ENCODE data around the gene PSPN. TPM values are rescaled to one million over a fixed set of nuclear protein-coding genes. Genes with fewer than 3 reads are reported as not detected.

PSPN gene
- total and polyA plus RNA-seq, 2 of the 13 experiments (the other 11 are each of a cell fraction or from before 2014, with no cell fraction given) = 0.69 to 1.1 TPM

- TF ChIP-seq SALL1 (CRISPR knock-in tag; IDR thresholded peaks at IDR 0.05) (peak; percentile 58), ZNF350 (CRISPR knock-in tag; IDR thresholded peaks at IDR 0.05; ENCODE audit: borderline replicate concordance, low read depth) (peak; percentile 68; the same call in 1 of the 2 replicates), THYN1 (CRISPR knock-in tag; IDR thresholded peaks at IDR 0.05; ENCODE audit: borderline replicate concordance, low read depth) (0 out of 2 replicates have a peak, but pooled peaks have one; percentile 20), ZBTB7A (CRISPR knock-in tag; IDR thresholded peaks at IDR 0.05) (peak; percentile 76), ZNF501 (CRISPR knock-in tag; IDR thresholded peaks at IDR 0.05) (peak; percentile 80), IRX3 (CRISPR knock-in tag; IDR thresholded peaks at IDR 0.05; ENCODE audit: borderline replicate concordance, low read depth) (no peak), ZBTB20 (CRISPR knock-in tag; IDR thresholded peaks at IDR 0.05; ENCODE audit: borderline replicate concordance, low read depth) (0 out of 2 replicates have a peak, but pooled peaks have one; percentile 4), CCDC6 (CRISPR knock-in tag; IDR thresholded peaks at IDR 0.05) (peak; percentile 60; the same call in 1 of the 2 replicates), YEATS4 (CRISPR knock-in tag; IDR thresholded peaks at IDR 0.05; ENCODE audit: borderline replicate concordance) (peak; percentile 48; the same call in 1 of the 2 replicates), GABPA (IDR thresholded peaks at IDR 0.05; ENCODE audit: low read depth, low read length) (peak; percentile 85), GABPA (CRISPR knock-in tag; IDR thresholded peaks at IDR 0.05; ENCODE audit: low read depth) (peak; percentile 96), CREB1 (IDR thresholded peaks at IDR 0.05) (peak; percentile 99), CREB1 (CRISPR knock-in tag; IDR thresholded peaks at IDR 0.05) (peak; percentile 96), SP1 (IDR thresholded peaks at IDR 0.05) (no peak), SP1 (CRISPR knock-in tag; IDR thresholded peaks at IDR 0.05) (peak; percentile 20; the same call in 1 of the 2 replicates), ZNF788 (CRISPR knock-in tag; IDR thresholded peaks at IDR 0.05; ENCODE audit: borderline replicate concordance) (peak; percentile 12; the same call in 1 of the 2 replicates), MTERF4 (CRISPR knock-in tag; IDR thresholded peaks at IDR 0.05) (0 out of 2 replicates have a peak, but pooled peaks have one; percentile 62), XRCC5 (optimal IDR thresholded peaks at IDR 0.05; ENCODE audit: low read length) (no peak), POLR2A (IDR thresholded peaks at IDR 0.05; ENCODE audit: insufficient read depth in 1 of 2, low read depth in 2 of 2, low read length in 2 of 2) (peak; percentile 52 to 70; a peak in 3 of 4 replicates), CBX2 (IDR thresholded peaks at IDR 0.05; ENCODE audit: low read depth, low read length) (no peak), CBX2 (CRISPR knock-in tag; IDR thresholded peaks at IDR 0.05; ENCODE audit: low read depth) (no peak), RBFOX2 (IDR thresholded peaks at IDR 0.05; ENCODE audit: low read depth, low read length) (peak; percentile 73), POLR2G (IDR thresholded peaks at IDR 0.05; ENCODE audit: low read depth, low read length) (peak; percentile 79), GABPB1 (CRISPR knock-in tag; IDR thresholded peaks at IDR 0.05) (peak; percentile 99), MBNL3 (CRISPR knock-in tag; conservative IDR thresholded peaks at IDR 0.05) (no peak), THAP11 (CRISPR knock-in tag; IDR thresholded peaks at IDR 0.05) (peak; percentile 92), ZFP91 (CRISPR knock-in tag; IDR thresholded peaks at IDR 0.05; ENCODE audit: borderline replicate concordance) (peak; percentile 30; the same call in 1 of the 2 replicates), KLF13 (CRISPR knock-in tag; IDR thresholded peaks at IDR 0.05) (0 out of 2 replicates have a peak, but pooled peaks have one; percentile 40)
- TF ChIP-seq, protein P1, sequence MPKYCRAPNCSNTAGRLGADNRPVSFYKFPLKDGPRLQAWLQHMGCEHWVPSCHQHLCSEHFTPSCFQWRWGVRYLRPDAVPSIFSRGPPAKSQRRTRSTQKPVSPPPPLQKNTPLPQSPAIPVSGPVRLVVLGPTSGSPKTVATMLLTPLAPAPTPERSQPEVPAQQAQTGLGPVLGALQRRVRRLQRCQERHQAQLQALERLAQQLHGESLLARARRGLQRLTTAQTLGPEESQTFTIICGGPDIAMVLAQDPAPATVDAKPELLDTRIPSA (CRISPR knock-in tag; IDR thresholded peaks at IDR 0.05; ENCODE audit: borderline replicate concordance) = 0 out of 2 replicates have a peak, but pooled peaks have one; percentile 21
These were observed 17.6 kb upstream of the PSPN start, which contains the start of gene GTF2F1 (continued) for GRCh38 chr19:6393074-6393982.

Data from HepG2 (cell line).